T-helper 1 cell treated with Interleukin-12 subunit alpha and Interleukin-12 subunit beta and Interleukin-4 antibody, amounts not matched to agents 30 μg/mL and 1 μg/mL, for 36 hours (primary cell): Measurements from ENCODE around the gene USP2.
"Not testable (repeated sequence)": the region's sequence is repeated elsewhere in the genome, so short reads cannot be mapped to it uniquely, and the experiment has no call there.

Experiments
- H3K27ac Mint-ChIP-seq: one replicate; pipeline ENCODE4 v1.8.0; 2021; ENCODE audit warnings: mild to moderate bottlenecking, mixed read lengths
- H3K27me3 Mint-ChIP-seq: one replicate; pipeline ENCODE4 v1.8.0; 2021; ENCODE audit warnings: low read depth, mixed read lengths
- H3K36me3 Mint-ChIP-seq: one replicate; pipeline ENCODE4 v1.8.0; 2021; ENCODE audit warnings: low read depth, mixed read lengths
- H3K4me1 Mint-ChIP-seq: one replicate; pipeline ENCODE4 v1.8.0; 2021; ENCODE audit warnings: low read depth, mixed read lengths
- H3K4me3 Mint-ChIP-seq: one replicate; pipeline ENCODE4 v1.8.0; 2021; ENCODE audit warnings: mild to moderate bottlenecking, moderate library complexity, mixed read lengths
- H3K9me3 Mint-ChIP-seq: one replicate; pipeline ENCODE4 v1.8.0; 2021; ENCODE audit warnings: mixed read lengths

USP2 gene

GRCh38 chr11:119418759-119419158, 37.3 kb upstream of the USP2 start:
- Mint-ChIP-seq H3K4me1 (peaks cover 3% of the 10 kb centered on the region), H3K36me3 (no peaks in the 10 kb centered on the region), H3K4me3 (no peak overlapping the region), H3K27me3 (peaks cover 42% of the 10 kb centered on the region), H3K27ac (no peak overlapping the region), H3K9me3 (peaks cover 4% of the 10 kb centered on the region)

GRCh38 chr11:119417726-119418540, 36.4 kb upstream of the USP2 start:
- H3K27me3 Mint-ChIP-seq: peaks cover 37% of the 10 kb centered on the region
- peaks cover 4% of the 10 kb centered on the region for H3K9me3 Mint-ChIP-seq
- H3K36me3 Mint-ChIP-seq: no peaks in the 10 kb centered on the region
- H3K4me3 Mint-ChIP-seq: no peak overlapping the region
- H3K27ac Mint-ChIP-seq: no peak overlapping the region
- peaks cover 3% of the 10 kb centered on the region for H3K4me1 Mint-ChIP-seq

DNA sequence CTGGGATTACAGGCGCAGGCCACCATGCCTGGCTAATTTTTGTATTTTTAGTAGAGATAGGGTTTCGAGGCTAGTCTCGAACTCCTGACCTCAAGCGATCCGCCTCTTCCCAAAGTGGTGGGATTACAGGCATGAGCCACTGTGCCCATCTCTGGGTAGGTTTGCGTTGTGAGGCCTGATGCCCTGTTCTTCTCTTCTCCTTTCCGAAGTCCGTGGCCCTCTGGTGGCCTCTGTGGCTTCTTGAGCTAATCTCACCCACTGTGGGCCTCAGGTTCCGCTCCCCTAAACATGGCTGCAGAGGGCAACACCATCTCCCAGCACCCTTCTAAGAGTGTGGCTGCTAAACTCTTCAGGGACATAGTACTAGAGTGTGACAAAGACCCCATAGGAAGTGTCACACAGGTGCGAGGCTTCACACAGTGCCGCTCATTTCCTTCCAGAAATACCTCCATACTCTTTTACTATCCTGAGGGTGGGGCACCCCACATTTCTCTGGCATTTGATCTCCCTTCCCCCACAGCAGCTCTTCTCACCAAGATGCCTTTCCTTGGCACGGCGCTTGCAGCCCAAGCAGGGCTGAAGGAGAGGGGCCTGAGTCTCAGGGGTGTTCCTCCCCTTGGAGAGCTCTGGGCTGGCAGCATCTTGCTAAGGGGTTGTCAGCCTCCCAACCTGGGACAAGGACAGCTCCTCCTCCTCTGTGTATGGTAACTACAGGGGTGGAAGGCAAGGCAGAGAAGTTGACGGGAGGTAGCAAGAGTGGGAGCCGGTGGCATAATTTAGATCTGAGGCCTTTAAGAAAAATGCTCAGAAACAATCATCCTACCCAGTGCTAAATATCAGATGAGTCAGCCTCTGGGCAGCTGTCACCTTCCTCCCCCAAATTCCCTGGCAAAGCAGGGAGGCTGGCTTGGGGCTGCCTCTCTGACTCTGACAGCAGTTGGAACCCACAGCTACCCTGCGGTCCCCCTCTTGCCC, 35.4 kb upstream of the USP2 start:
- peaks cover 26% of the 10 kb centered on the region for H3K27me3 Mint-ChIP-seq
- H3K4me3 Mint-ChIP-seq: no peak overlapping the region
- no peak overlapping the region for H3K27ac Mint-ChIP-seq
- no peaks in the 10 kb centered on the region for H3K36me3 Mint-ChIP-seq
- H3K9me3 Mint-ChIP-seq: peaks cover 4% of the 10 kb centered on the region
- peaks cover under 1% of the 10 kb centered on the region for H3K4me1 Mint-ChIP-seq

DNA sequence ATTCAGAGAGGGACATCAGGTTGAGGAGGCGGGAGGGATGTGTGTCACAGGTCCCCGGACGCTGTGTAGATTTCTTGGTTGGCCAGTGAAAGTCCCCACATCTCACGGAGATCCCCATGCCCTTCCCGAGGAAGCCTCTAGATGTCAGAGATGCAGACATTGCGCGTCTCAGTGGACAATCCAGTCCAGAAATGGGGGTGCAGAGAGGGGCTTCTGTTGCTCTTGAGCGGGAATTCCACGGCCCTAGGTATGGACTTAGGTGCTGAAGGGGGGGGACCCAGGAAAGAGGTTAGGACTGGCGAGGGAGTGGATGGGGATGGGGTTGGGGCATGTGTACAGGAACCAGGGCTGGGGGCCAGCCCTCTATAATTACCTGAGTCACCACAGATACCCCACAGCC, 34.5 kb upstream of the USP2 start:
- H3K9me3 Mint-ChIP-seq: peaks cover 4% of the 10 kb centered on the region
- H3K36me3 Mint-ChIP-seq: no peaks in the 10 kb centered on the region
- H3K4me1 Mint-ChIP-seq: no peaks in the 10 kb centered on the region
- no peak overlapping the region for H3K4me3 Mint-ChIP-seq
- no peak overlapping the region for H3K27ac Mint-ChIP-seq
- H3K27me3 Mint-ChIP-seq: peaks cover 19% of the 10 kb centered on the region

GRCh38 chr11:119415517-119415916, 34.0 kb upstream of the USP2 start:
- peaks cover 18% of the 10 kb centered on the region for H3K27me3 Mint-ChIP-seq
- H3K36me3 Mint-ChIP-seq: no peaks in the 10 kb centered on the region
- H3K27ac Mint-ChIP-seq: no peak overlapping the region
- no peak overlapping the region for H3K4me3 Mint-ChIP-seq
- H3K4me1 Mint-ChIP-seq: no peaks in the 10 kb centered on the region
- peaks cover 4% of the 10 kb centered on the region for H3K9me3 Mint-ChIP-seq

DNA sequence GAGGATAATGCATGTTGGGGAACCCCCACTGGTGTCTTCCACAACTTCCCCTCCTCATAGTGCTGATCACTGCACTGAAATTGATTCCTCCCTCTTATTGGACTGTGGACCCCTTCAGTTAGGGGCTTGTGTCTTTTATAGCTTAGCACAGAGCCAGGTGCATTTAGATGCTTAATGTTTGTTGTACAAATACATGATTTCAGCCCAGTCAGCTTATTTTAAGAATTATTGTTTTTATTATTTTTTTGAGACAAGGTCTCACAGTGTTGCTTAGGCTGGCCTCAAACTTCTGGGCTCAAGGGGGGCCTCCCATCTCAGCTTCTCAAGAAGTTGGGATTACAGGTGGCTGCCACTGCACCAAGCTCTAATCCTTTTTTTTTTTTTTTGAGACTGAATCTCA, 33.2 kb upstream of the USP2 start:
- H3K36me3 Mint-ChIP-seq: no peaks in the 10 kb centered on the region
- H3K9me3 Mint-ChIP-seq: peaks cover 4% of the 10 kb centered on the region
- H3K4me3 Mint-ChIP-seq: no peak overlapping the region
- no peak overlapping the region for H3K27ac Mint-ChIP-seq
- H3K4me1 Mint-ChIP-seq: no peaks in the 10 kb centered on the region
- peaks cover 10% of the 10 kb centered on the region for H3K27me3 Mint-ChIP-seq

DNA sequence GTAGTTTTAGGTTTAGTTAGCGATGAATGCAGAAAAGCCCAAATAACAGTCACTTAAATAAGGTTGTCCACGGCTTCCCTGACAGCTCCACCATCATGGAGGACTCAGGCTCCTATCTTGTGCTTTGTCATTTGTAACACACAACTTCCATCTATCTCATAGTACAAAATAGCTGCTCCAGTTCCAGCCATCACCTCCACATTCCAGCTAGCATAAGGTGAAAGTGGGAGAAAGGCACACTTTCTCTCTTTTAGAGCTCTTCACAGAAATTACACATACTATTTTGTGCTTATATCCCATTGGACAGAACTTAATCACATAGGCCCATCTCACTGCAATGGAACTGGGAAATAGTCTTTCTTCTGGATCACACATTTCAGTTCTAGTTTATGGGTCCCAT, 32.8 kb upstream of the USP2 start:
- no peaks in the 10 kb centered on the region for H3K36me3 Mint-ChIP-seq
- H3K9me3 Mint-ChIP-seq: peaks cover 4% of the 10 kb centered on the region
- H3K27me3 Mint-ChIP-seq: peaks cover 10% of the 10 kb centered on the region
- H3K4me3 Mint-ChIP-seq: no peak overlapping the region
- no peaks in the 10 kb centered on the region for H3K4me1 Mint-ChIP-seq
- no peak overlapping the region for H3K27ac Mint-ChIP-seq

- H3K9me3 Mint-ChIP-seq: peaks cover 4% of the 10 kb centered on the region
- no peaks in the 10 kb centered on the region for H3K4me1 Mint-ChIP-seq
- H3K4me3 Mint-ChIP-seq: no peak overlapping the region
- no peaks in the 10 kb centered on the region for H3K36me3 Mint-ChIP-seq
- no peak overlapping the region for H3K27ac Mint-ChIP-seq
- H3K27me3 Mint-ChIP-seq: peaks cover 8% of the 10 kb centered on the region
Measured at GRCh38 chr11:119412072-119412471, 30.6 kb upstream of the USP2 start.

- Mint-ChIP-seq H3K36me3 (no peaks in the 10 kb centered on the region), H3K4me1 (no peaks in the 10 kb centered on the region), H3K27me3 (peaks cover 8% of the 10 kb centered on the region)
Measured at GRCh38 chr11:119410501-119410900, 29.0 kb upstream of the USP2 start.

GRCh38 chr11:119409731-119410130, 28.2 kb upstream of the USP2 start:
- H3K27me3 Mint-ChIP-seq: peaks cover 8% of the 10 kb centered on the region
- no peaks in the 10 kb centered on the region for H3K36me3 Mint-ChIP-seq
- H3K4me3 Mint-ChIP-seq: no peak overlapping the region
- H3K9me3 Mint-ChIP-seq: peaks cover 4% of the 10 kb centered on the region
- no peak overlapping the region for H3K27ac Mint-ChIP-seq
- no peaks in the 10 kb centered on the region for H3K4me1 Mint-ChIP-seq

More at GRCh38 chr11:119410501-119410900, 29.0 kb upstream of the USP2 start:
- H3K9me3 Mint-ChIP-seq: peaks cover 4% of the 10 kb centered on the region
- no peak overlapping the region for H3K27ac Mint-ChIP-seq
- H3K4me3 Mint-ChIP-seq: no peak overlapping the region

DNA sequence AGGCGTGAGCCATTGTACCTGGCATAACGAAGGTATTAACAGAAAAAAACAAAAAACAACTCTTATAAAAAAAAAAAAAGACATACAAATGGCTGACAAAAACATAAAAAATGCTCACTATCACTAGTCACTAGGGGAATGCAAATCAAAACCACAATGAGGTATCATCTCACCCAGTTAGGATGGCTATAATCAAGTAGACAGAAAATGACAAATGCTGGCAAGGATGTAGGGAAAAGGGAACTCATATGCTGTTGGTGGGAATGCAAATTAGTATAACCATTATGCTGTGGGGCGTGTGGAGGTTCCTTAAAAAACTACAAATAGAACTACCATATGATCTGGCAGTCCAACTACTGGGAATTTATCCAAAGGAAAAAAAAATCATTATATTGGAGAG, 24.5 kb upstream of the USP2 start:
- peaks cover 14% of the 10 kb centered on the region for H3K27me3 Mint-ChIP-seq
- H3K4me1 Mint-ChIP-seq: no peaks in the 10 kb centered on the region
- H3K4me3 Mint-ChIP-seq: no peak overlapping the region
- peaks cover 9% of the 10 kb centered on the region for H3K9me3 Mint-ChIP-seq
- H3K27ac Mint-ChIP-seq: no peak overlapping the region
- H3K36me3 Mint-ChIP-seq: no peaks in the 10 kb centered on the region

DNA sequence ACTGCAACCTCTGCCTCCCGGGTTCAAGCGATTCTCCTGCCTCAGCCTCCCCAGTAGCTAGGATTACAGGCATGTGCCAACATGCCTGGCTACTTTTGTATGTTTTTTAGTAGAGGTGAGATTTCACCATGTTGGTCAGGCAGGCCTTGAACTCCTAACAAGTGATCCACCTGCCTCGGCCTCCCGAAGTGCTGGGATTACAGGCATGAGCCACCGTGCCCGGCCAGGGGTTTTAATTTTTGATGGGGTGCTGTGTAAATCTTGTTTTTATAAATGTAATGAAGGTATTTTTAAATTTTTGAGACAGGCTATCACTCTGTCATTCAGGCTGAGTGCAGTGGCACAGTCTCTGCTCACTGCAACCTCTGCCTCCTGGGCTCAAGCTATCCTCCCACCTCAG, 24.0 kb upstream of the USP2 start:
- not testable (repeated sequence) for H3K4me1 Mint-ChIP-seq

DNA sequence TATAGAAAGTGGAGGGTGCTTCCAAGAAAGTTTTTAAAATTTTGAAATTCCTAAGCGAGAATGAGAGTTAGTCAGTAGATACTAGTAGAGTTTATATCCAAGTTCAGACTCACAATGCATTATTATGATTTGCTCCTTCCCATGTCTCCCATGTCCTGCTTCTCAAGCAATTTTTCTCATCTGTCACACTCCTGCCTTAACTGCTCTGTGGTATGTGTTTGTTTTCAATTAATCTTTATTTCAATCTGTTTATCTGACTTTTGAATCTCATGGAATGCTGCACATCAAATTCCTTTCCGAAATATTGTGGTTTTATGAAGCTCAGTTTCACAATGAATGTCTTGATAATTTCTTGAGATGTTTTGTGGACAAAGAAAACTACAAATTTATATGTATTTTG, 23.4 kb upstream of the USP2 start:
- Mint-ChIP-seq H3K27ac (no peak overlapping the region), H3K4me1 (no peaks in the 10 kb centered on the region), H3K36me3 (peaks cover 2% of the 10 kb centered on the region), H3K27me3 (peaks cover 18% of the 10 kb centered on the region), H3K9me3 (peaks cover 18% of the 10 kb centered on the region), H3K4me3 (no peak overlapping the region)

More for the DNA sequence above, 24.0 kb upstream of the USP2 start:
- H3K27me3 Mint-ChIP-seq: peaks cover 16% of the 10 kb centered on the region
- not testable (repeated sequence) for H3K27ac Mint-ChIP-seq, H3K4me3 Mint-ChIP-seq, H3K36me3 Mint-ChIP-seq
- H3K9me3 Mint-ChIP-seq: peaks cover 15% of the 10 kb centered on the region

- Mint-ChIP-seq H3K36me3 (peaks cover 2% of the 10 kb centered on the region), H3K27me3 (peaks cover 19% of the 10 kb centered on the region), H3K4me3 (no peak overlapping the region), H3K27ac (no peak overlapping the region), H3K4me1 (no peaks in the 10 kb centered on the region), H3K9me3 (peaks cover 24% of the 10 kb centered on the region)
Measured at GRCh38 chr11:119403021-119403420, 21.5 kb upstream of the USP2 start.

- Mint-ChIP-seq H3K27me3 (peaks cover 24% of the 10 kb centered on the region), H3K4me3 (no peak overlapping the region), H3K9me3 (peaks cover 29% of the 10 kb centered on the region), H3K36me3 (peaks cover 2% of the 10 kb centered on the region), H3K27ac (no peak overlapping the region), H3K4me1 (no peaks in the 10 kb centered on the region)
Measured at GRCh38 chr11:119402470-119402869, 21.0 kb upstream of the USP2 start.
